Gastrocnemius medialis (tissue), 4 donors: ENCODE measurements around the gene PRICKLE4. TPM values are rescaled to one million over a fixed set of nuclear protein-coding genes. Genes with fewer than 3 reads are reported as not detected.

Source experiments
- ATAC-seq, 2 donors: fragments of 150-250 bp; one replicate each; pipeline ENCODE4 v1.9.1; 2016
- DNase-seq, 2 donors: peaks; one replicate each; pipeline ENCODE4 v3.0.0-alpha.2; 2019
- H3K27ac ChIP-seq, 4 donors: fragments of 200-600 bp; sonication (generic); 1 replicate in 1 of 4; 2 replicates in 3 of 4; pipeline ENCODE4 v1.5.1; 2016 to 2018; ENCODE audit warnings: mild to moderate bottlenecking in 2 of 4, moderate library complexity in 1 of 4
- H3K27me3 ChIP-seq, 3 donors: fragments of 200-600 bp; sonication (generic) in 2 of 3; 1 replicate in 1 of 3; 2 replicates in 2 of 3; pipeline versions ENCODE4 v1.5.1 to v1.6.0; 2016 to 2019; ENCODE audit warnings: mild to moderate bottlenecking in 1 of 3, moderate library complexity in 1 of 3
- H3K36me3 ChIP-seq, 2 donors: fragments of 200-600 bp; sonication (generic) in 1 of 2; one replicate each; pipeline ENCODE4 v1.5.1; 2017 to 2018
- H3K4me1 ChIP-seq, 2 donors: fragments of 200-600 bp; sonication (generic) in 1 of 2; one replicate each; pipeline ENCODE4 v1.5.1; 2016 to 2017; ENCODE audit warnings: mild to moderate bottlenecking in 2 of 2
- H3K4me3 ChIP-seq, 4 donors: fragments of 200-600 bp; sonication (generic) in 3 of 4; 1 replicate in 1 of 4; 2 replicates in 3 of 4; pipeline ENCODE4 v1.5.1; 2016 to 2019; ENCODE audit warnings: mild to moderate bottlenecking in 2 of 4
- H3K9me3 ChIP-seq, 3 donors: fragments of 200-600 bp; sonication (generic) in 2 of 3; 1 replicate in 1 of 3; 2 replicates in 2 of 3; pipeline ENCODE4 v1.5.1; 2016 to 2019
- POLR2A ChIP-seq, 2 donors: fragments of 450-650 bp; IDR thresholded peaks; one replicate each; pipeline ENCODE4 v1.6.1; 2017; ENCODE audit warnings: antibody characterized with exemption in 2 of 2, mild to moderate bottlenecking in 2 of 2, moderate library complexity in 2 of 2
- in situ Hi-C, 4 donors: fragments of 200-750 bp; cut with MboI; loops; one replicate each; pipeline versions ENCODE4 v1.15.0 to v1.8.0; 2017; ENCODE audit warnings: low sequenced_read_pairs in 4 of 4
- intact Hi-C: fragments of 100-400 bp; cut with DNase I; formaldehyde crosslinking; loops from one replicate; pipeline ENCODE4 v1.15.1; 2023; ENCODE audit warnings: low total_unique reads
- total RNA-seq, 4 donors: library from RNA; depleted of rRNA; stranded (reverse); fragments of >200 nt; gene quantifications; one replicate each; pipeline versions ENCODE4 v1.1.0 to v1.2.3, GENCODE V29; 2016
- TF ChIP-seq, protein P1 (sequence below), 5 experiments: fragments of 450-650 bp in 3 of 5; fragments of 200-600 bp in 2 of 5; sonication (generic) in 2 of 5; IDR thresholded peaks in 4 of 5; conservative IDR thresholded peaks in 1 of 5; 1 replicate in 4 of 5; 2 replicates in 1 of 5; pipeline ENCODE4 v1.5.1; 2016 to 2019; ENCODE audit warnings: antibody characterized with exemption in 5 of 5, mild to moderate bottlenecking in 3 of 5, moderate library complexity in 3 of 5

PRICKLE4 gene
- total RNA-seq, 4 donors from 2014 or later = 0.59 to 6.2 (median 1.8) TPM

DNA sequence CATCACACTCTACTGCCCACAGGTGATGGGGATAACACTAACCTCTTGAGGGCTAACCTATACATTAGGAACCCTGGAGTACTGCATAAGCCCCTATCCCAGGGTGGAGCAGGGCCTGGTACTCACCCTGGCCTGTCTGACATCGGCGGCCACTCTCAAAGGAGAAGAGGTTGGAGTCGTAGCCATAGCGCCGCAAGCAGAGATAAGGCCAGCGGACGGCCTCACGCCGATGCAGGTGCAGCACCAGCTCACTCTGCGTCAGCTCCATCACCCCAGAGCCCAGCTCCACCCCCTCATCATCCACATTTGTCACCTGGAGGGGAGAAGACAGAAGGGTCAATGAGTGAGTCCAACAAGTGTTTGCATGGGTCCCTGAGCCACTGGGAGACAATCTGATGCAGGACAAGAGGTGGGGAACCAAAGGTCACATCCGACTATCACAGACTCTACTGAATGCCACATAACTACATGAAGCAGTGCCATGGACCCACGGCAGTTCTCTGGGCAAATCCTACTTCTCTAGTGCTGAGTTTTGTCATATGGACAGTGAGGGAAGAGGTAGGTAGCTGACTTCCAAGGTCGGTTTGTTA is 5.2 kb upstream of the PRICKLE4 start:
- in situ Hi-C loops = loop anchor here in 2 of 4 donors (10.0 kb wide), 2 partner anchors 171 to 181 kb away; no protein-coding TSS in a partner anchor
- H3K4me1 ChIP-seq = peaks cover 6 to 12% of the 10 kb centered on the region in 2 donors
- H3K36me3 ChIP-seq = peaks cover 0 to 64% of the 10 kb centered on the region in 2 donors
- no peaks in the 10 kb centered on the region for H3K27me3 ChIP-seq
- DNase-seq (no peak), ATAC-seq (no peak)
- no peak overlapping the region for H3K27ac ChIP-seq
- H3K4me3 ChIP-seq = no peak overlapping the region
- H3K9me3 ChIP-seq = no peaks in the 10 kb centered on the region
- TF ChIP-seq, protein P1, sequence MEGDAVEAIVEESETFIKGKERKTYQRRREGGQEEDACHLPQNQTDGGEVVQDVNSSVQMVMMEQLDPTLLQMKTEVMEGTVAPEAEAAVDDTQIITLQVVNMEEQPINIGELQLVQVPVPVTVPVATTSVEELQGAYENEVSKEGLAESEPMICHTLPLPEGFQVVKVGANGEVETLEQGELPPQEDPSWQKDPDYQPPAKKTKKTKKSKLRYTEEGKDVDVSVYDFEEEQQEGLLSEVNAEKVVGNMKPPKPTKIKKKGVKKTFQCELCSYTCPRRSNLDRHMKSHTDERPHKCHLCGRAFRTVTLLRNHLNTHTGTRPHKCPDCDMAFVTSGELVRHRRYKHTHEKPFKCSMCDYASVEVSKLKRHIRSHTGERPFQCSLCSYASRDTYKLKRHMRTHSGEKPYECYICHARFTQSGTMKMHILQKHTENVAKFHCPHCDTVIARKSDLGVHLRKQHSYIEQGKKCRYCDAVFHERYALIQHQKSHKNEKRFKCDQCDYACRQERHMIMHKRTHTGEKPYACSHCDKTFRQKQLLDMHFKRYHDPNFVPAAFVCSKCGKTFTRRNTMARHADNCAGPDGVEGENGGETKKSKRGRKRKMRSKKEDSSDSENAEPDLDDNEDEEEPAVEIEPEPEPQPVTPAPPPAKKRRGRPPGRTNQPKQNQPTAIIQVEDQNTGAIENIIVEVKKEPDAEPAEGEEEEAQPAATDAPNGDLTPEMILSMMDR (IDR thresholded peaks at IDR 0.05 in 4 of 5, conservative IDR thresholded peaks at IDR 0.05 in 1 of 5) = no peak
- no peak for TF ChIP-seq POLR2A (IDR thresholded peaks at IDR 0.05)
- intact Hi-C loops = loop anchor here (5.0 to 10.0 kb wide), 4 partner anchors 93 to 411 kb away; partner anchors contain the start of gene FOXP4

DNA sequence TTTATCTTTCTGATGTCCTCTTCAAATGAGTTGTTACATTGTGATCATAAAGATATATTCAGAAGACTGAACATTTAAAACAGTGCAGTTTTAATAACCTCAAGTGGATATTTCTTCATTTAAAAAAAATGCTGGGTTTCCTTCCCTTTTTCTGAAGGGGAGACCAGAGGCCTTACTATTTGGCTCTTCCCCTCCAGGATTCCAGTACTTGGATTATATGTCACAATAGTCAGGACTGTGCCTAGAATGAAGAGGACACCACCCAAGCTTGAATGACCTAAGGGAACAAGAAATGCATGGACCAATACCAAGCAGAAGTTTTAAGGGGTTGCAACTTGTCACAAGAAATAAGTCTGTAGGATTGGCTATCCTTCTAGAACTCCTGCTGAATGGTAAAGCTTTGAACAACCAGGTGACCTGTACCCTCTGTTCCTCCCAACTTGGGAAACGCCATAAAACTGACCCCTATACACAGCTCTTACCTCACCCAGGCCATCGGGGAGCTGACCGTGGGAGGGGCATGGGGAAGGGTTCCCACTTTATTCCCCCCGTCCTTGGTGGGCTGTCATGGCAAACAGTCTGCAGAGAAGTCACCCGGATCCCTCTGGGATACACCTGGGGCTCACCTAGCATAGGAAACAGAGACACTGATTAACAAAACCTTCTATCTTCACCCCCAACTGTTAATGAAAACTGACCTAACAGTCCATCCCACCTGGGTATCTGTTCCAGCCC is 2.9 kb upstream of the PRICKLE4 start:
- Histone ChIP-seq H3K9me3 (no peaks in the 10 kb centered on the region), H3K27me3 (no peaks in the 10 kb centered on the region), H3K27ac (no peak overlapping the region), H3K4me3 (no peak overlapping the region), H3K4me1 (peaks cover 19 to 24% of the 10 kb centered on the region in 2 donors), H3K36me3 (peaks cover 0 to 44% of the 10 kb centered on the region in 2 donors)
- ATAC-seq = no peak
- no peak for DNase-seq
- TF ChIP-seq, protein P1 (IDR thresholded peaks at IDR 0.05 in 4 of 5, conservative IDR thresholded peaks at IDR 0.05 in 1 of 5) = no peak
- TF ChIP-seq POLR2A (IDR thresholded peaks at IDR 0.05) = no peak
- intact Hi-C loops (loop anchor here (5.0 to 10.0 kb wide), 4 partner anchors 95 to 413 kb away; partner anchors contain the start of gene FOXP4), in situ Hi-C loops (loop anchor here in 2 of 4 donors (10.0 kb wide), 2 partner anchors 173 to 183 kb away; no protein-coding TSS in a partner anchor)

DNA sequence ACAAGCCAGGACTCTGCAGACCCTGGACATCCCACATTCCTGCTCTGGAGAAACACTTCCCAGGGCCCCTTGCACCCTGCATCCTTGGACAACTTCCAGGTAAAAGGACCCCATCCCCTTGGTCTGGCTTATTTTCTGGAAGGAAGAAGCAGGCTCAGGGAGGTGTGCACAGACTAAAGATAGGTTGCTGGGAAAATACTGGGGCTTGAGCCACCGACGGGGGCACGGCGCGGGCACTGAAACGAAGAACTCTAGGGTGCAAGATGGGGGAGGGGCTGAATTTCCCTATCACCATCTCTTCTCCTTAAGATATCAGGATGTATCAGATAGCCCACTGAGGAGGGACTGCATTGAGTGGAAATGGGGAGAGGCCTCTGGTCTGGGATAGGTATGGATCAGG is 1.7 kb upstream of the PRICKLE4 start:
- in situ Hi-C loops (loop anchor here in 2 of 4 donors (10.0 kb wide), 2 partner anchors 174 to 184 kb away; no protein-coding TSS in a partner anchor), intact Hi-C loops (loop anchor here (1.0 to 10.0 kb wide), 5 partner anchors 44 to 414 kb away; partner anchors contain the start of genes FOXP4 and TFEB)
- no peaks in the 10 kb centered on the region for H3K9me3 ChIP-seq
- DNase-seq (no peak), ATAC-seq (no peak)
- no peaks in the 10 kb centered on the region for H3K27me3 ChIP-seq
- TF ChIP-seq, protein P1 (IDR thresholded peaks at IDR 0.05 in 4 of 5, conservative IDR thresholded peaks at IDR 0.05 in 1 of 5) = no peak
- TF ChIP-seq POLR2A (IDR thresholded peaks at IDR 0.05) = no peak
- H3K4me1 ChIP-seq = peaks cover 19 to 24% of the 10 kb centered on the region in 2 donors
- peaks cover 0 to 35% of the 10 kb centered on the region in 2 donors for H3K36me3 ChIP-seq
- H3K27ac ChIP-seq = peak overlapping the region in 3 of 4 donors; percentile 56 to 90 (median 64)
- H3K4me3 ChIP-seq = peak overlapping the region; percentile 59 to 91 (median 62)

DNA sequence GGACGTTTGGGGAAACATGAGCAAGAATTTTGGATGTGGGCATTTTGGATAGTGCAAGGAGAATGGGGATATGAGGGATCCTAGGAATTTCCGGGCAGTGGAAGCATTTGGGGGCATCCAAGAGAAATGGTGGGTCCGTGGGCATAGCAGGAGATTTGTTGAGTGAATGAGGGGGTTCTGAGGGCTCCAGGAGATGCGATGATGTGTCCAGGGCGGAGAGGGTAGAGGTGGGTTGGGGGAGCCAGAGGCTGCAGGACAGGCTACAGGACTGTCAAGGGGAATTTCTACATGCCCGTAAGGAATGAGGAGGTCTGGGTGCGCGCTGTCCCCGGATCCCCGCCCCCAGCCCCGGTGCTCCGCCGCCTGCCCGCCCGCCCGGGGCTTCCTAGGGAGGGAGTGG is 1.2 kb upstream of the PRICKLE4 start:
- intact Hi-C loops (loop anchor here (1.0 to 10.0 kb wide), 5 partner anchors 44 to 415 kb away; partner anchors contain the start of genes FOXP4 and TFEB), in situ Hi-C loops (loop anchor here in 2 of 4 donors (10.0 kb wide), 2 partner anchors 175 to 185 kb away; no protein-coding TSS in a partner anchor)
- Histone ChIP-seq H3K36me3 (peaks cover 0 to 31% of the 10 kb centered on the region in 2 donors), H3K27me3 (no peaks in the 10 kb centered on the region), H3K4me1 (peaks cover 19 to 24% of the 10 kb centered on the region in 2 donors), H3K27ac (peak overlapping the region; percentile 48 to 90 (median 60)), H3K4me3 (peak overlapping the region; percentile 59 to 91 (median 62)), H3K9me3 (no peaks in the 10 kb centered on the region)
- peak; percentile 1 to 17 for ATAC-seq
- no peak for TF ChIP-seq POLR2A (IDR thresholded peaks at IDR 0.05)
- TF ChIP-seq, protein P1 (IDR thresholded peaks at IDR 0.05 in 4 of 5, conservative IDR thresholded peaks at IDR 0.05 in 1 of 5) = no peak
- DNase-seq = no peak
